Prostate gland (tissue), 2 donors: ENCODE measurements around the gene BMP3.

Source experiments
- POLR2A ChIP-seq: fragments of 450-650 bp; IDR thresholded peaks from one replicate; pipeline ENCODE4 v1.6.1; 2016; ENCODE audit warnings: antibody characterized with exemption, mild to moderate bottlenecking
- POLR2AphosphoS5 ChIP-seq: sonication (generic); formaldehyde crosslinking; IDR thresholded peaks from one replicate; pipeline ENCODE4 v1.6.1; 2017; ENCODE audit warnings: antibody characterized with exemption
- TF ChIP-seq, protein P1 (sequence below), 4 experiments: fragments of 200-600 bp in 2 of 4; fragments of 450-650 bp in 2 of 4; sonication (generic) in 2 of 4; IDR thresholded peaks; 1 replicate in 3 of 4; 2 replicates in 1 of 4; pipeline ENCODE4 v1.5.1; 2016 to 2019; ENCODE audit warnings: antibody characterized with exemption in 4 of 4, mild to moderate bottlenecking in 2 of 4, moderate library complexity in 2 of 4

DNA sequence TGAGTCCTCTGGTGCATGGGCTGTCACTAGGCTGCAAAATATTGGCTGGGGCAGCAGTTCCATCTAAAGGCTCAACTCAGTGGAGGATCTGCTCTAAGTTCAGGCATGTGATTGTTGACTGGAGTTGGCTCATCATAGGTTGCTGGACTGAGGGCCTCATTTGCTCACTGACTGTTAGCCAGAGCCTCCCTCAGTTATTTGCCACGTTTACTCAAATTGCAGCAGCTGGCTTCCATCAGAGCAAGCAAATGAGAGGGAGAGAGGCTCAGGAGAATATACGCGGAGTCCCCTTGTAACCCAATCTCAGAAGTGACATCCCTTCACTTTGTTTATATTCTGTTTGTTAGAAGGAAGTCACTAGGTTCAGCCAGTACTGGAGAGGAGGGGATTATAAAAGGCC is 54.1 kb downstream of the BMP3 start:
- TF ChIP-seq POLR2A: no peak
- TF ChIP-seq, protein P1, sequence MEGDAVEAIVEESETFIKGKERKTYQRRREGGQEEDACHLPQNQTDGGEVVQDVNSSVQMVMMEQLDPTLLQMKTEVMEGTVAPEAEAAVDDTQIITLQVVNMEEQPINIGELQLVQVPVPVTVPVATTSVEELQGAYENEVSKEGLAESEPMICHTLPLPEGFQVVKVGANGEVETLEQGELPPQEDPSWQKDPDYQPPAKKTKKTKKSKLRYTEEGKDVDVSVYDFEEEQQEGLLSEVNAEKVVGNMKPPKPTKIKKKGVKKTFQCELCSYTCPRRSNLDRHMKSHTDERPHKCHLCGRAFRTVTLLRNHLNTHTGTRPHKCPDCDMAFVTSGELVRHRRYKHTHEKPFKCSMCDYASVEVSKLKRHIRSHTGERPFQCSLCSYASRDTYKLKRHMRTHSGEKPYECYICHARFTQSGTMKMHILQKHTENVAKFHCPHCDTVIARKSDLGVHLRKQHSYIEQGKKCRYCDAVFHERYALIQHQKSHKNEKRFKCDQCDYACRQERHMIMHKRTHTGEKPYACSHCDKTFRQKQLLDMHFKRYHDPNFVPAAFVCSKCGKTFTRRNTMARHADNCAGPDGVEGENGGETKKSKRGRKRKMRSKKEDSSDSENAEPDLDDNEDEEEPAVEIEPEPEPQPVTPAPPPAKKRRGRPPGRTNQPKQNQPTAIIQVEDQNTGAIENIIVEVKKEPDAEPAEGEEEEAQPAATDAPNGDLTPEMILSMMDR (IDR thresholded peaks at IDR 0.05): no peak
- no peak for TF ChIP-seq POLR2AphosphoS5
